SU-DHL-6 (cell line): ENCODE results near the gene GNB2.

Source experiments
- H2AFZ ChIP-seq: fragments of 200-600 bp; sonication (generic); 2 replicates; pipeline ENCODE4 v1.6.1; 2014; ENCODE audit warnings: low read depth, mild to moderate bottlenecking, moderate library complexity, mixed read lengths, antibody characterized with exemption, low read length; ENCODE audit not compliant: severe bottlenecking
- H3F3A ChIP-seq: fragments of 200-600 bp; shearing (Covaris generic); 2 replicates; pipeline ENCODE4 v1.6.0; 2016; ENCODE audit warnings: antibody characterized with exemption, mild to moderate bottlenecking; ENCODE audit not compliant: insufficient read depth
- H3K27ac ChIP-seq: fragments of 200-600 bp; sonication (generic); 2 replicates; pipeline ENCODE4 v1.5.1; 2016; ENCODE audit warnings: low read depth, mild to moderate bottlenecking, low read length, moderate library complexity, mixed read lengths
- H3K27me3 ChIP-seq: fragments of 200-600 bp; sonication (generic), shearing (Covaris generic); 2 replicates; pipeline ENCODE4 v1.6.0; 2014; ENCODE audit warnings: mild to moderate bottlenecking, low read length
- H3K36me3 ChIP-seq: fragments of 200-600 bp; sonication (generic); 2 replicates; pipeline ENCODE4 v1.6.1; 2014; ENCODE audit warnings: mild to moderate bottlenecking, low read length, mixed read lengths
- H3K4me2 ChIP-seq: fragments of 300-600, 200-600 bp; shearing (Covaris generic), sonication (generic); 2 replicates; pipeline ENCODE4 v1.6.0; 2014; ENCODE audit warnings: low read length, low read depth, mild to moderate bottlenecking; ENCODE audit not compliant: poor library complexity, severe bottlenecking
- H3K4me3 ChIP-seq: fragments of 200-600 bp; sonication (generic); 2 replicates; pipeline ENCODE4 v1.5.1; 2014; ENCODE audit warnings: antibody characterized with exemption, low read length, mild to moderate bottlenecking, mixed read lengths; ENCODE audit not compliant: insufficient read depth, poor library complexity, severe bottlenecking
- H3K79me2 ChIP-seq: fragments of 200-600 bp; sonication (generic); 2 replicates; pipeline ENCODE4 v1.6.1; 2014; ENCODE audit warnings: mild to moderate bottlenecking, low read length, moderate library complexity; ENCODE audit not compliant: insufficient read depth
- H3K9ac ChIP-seq: fragments of 200-600 bp; sonication (generic); 2 replicates; pipeline ENCODE4 v1.7.0; 2014; ENCODE audit warnings: mild to moderate bottlenecking, low read length
- H3K9me2 ChIP-seq: fragments of 200-600 bp; sonication (generic); replicated peaks from 2 replicates; pipeline ENCODE4 v1.6.1; 2014; ENCODE audit warnings: low read length; ENCODE audit not compliant: insufficient read depth
- H3K9me3 ChIP-seq: fragments of 200-600 bp; sonication (generic); 2 replicates; pipeline ENCODE4 v1.6.1; 2014; ENCODE audit warnings: low read length, mixed read lengths; ENCODE audit not compliant: insufficient read depth
- H4K20me1 ChIP-seq: fragments of 200-600 bp; sonication (generic); 2 replicates; pipeline ENCODE4 v1.6.1; 2014; ENCODE audit warnings: low read depth, mild to moderate bottlenecking, antibody characterized with exemption, low read length, moderate library complexity, mixed read lengths
- CTCF ChIP-seq: fragments of 200-600 bp; sonication (generic); IDR thresholded peaks from one replicate; pipeline ENCODE4 v1.5.1; 2017; ENCODE audit warnings: antibody characterized with exemption, mild to moderate bottlenecking, low read length, moderate library complexity; ENCODE audit not compliant: insufficient read depth, poor library complexity, severe bottlenecking
- EZH2phosphoT487 ChIP-seq: fragments of 200-600 bp; sonication (generic), shearing (Covaris generic); conservative IDR thresholded peaks from 2 replicates; pipeline ENCODE4 v1.6.1; 2018; ENCODE audit warnings: mild to moderate bottlenecking, antibody characterized with exemption, low read length, moderate library complexity, mixed read lengths

The GNB2 gene

DNA sequence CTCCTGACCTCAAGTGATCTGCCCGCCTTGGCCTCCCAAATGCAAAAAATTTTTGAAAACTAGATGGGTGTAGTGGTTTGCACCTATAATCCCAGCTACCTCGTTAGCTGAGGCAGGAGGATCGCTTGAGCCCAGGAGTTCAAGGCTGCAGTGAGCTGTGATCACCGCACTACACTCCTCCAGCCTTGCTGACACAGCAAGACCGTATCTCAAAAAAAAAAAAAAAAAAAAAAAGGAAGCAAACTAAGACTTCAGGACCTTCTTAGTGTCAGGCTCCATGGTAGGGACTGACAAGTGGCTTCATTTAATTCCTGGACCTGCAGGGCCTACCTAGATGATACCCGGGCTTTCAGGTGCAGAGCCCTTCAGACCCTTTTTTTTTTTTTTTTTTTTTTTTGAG lies 34.9 kb downstream of the GNB2 start:
- no peaks in the 10 kb centered on the region for H3K9me3 ChIP-seq
- H3K36me3 ChIP-seq = no peaks in the 10 kb centered on the region
- H3K9me2 ChIP-seq = no peaks in the 10 kb centered on the region
- TF ChIP-seq CTCF (no peak), EZH2phosphoT487 (no peak)
- H3K9ac ChIP-seq = no peak overlapping the region
- H4K20me1 ChIP-seq = no peaks in the 10 kb centered on the region
- H3F3A ChIP-seq = 0 out of 2 replicates have a peak, but pooled peaks cover 6% of the 10 kb centered on the region
- H3K4me2 ChIP-seq = no peak overlapping the region
- H3K27me3 ChIP-seq = no peaks in the 10 kb centered on the region
- H3K79me2 ChIP-seq = peaks cover 19% of the 10 kb centered on the region
- H3K4me3 ChIP-seq = no peak overlapping the region
- no peak overlapping the region for H2AFZ ChIP-seq
- H3K27ac ChIP-seq = no peak overlapping the region

DNA sequence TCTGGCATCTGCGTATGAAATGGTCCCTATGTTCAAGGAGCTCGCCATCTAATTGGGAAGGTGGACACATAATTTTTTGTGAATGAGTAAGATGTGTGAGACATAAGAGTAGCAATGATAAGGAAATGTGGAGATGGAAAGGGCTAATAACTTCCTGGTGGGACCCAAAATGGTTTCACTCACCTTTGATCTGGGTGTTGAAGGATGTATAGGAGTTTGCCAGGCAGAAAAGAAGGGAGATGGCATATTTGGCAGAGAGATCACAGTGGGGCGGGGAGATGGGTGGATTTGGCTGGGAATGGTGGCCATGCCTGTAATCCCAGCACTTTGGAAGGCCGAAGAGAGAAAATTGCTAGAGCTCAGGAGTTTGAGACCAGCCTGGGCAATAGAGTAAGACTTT lies 36.9 kb downstream of the GNB2 start:
- Histone ChIP-seq H2AFZ (no peak overlapping the region), H4K20me1 (no peaks in the 10 kb centered on the region), H3K36me3 (no peaks in the 10 kb centered on the region), H3K4me3 (no peak overlapping the region), H3K27me3 (no peaks in the 10 kb centered on the region), H3K9ac (no peak overlapping the region), H3K9me3 (no peaks in the 10 kb centered on the region), H3K9me2 (no peaks in the 10 kb centered on the region), H3F3A (0 out of 2 replicates have a peak, but pooled peaks cover 6% of the 10 kb centered on the region), H3K4me2 (no peak overlapping the region), H3K27ac (no peak overlapping the region), H3K79me2 (peaks cover 19% of the 10 kb centered on the region)
- no peak for TF ChIP-seq CTCF
- TF ChIP-seq EZH2phosphoT487 = no peak

DNA sequence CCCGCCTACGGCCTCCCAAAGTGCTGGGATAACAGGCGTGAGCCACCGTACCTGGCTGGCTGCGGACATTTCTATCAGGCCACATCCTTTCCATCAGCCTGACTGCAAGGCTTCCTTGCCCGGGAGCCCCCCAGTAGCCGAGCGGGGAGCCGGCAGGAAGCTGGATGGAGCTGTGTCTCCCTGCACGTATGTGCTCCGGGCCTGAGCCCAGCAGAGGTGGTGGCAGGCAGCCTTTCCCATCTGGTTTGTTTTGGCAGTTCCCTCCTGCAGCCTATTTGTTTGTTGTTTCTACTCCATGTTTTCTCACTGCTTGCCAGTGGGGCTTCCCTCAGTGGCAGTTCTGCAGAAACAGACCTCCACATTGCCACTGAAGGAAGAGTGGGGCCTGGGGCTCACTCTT lies 37.8 kb downstream of the GNB2 start:
- no peaks in the 10 kb centered on the region for H3K9me3 ChIP-seq
- H3F3A ChIP-seq = 0 out of 2 replicates have a peak, but pooled peaks cover 6% of the 10 kb centered on the region
- peaks cover 14% of the 10 kb centered on the region for H3K79me2 ChIP-seq
- H2AFZ ChIP-seq = no peak overlapping the region
- H3K4me3 ChIP-seq = no peak overlapping the region
- no peak overlapping the region for H3K9ac ChIP-seq
- H3K4me2 ChIP-seq = no peak overlapping the region
- TF ChIP-seq EZH2phosphoT487 (no peak), CTCF (no peak)
- no peaks in the 10 kb centered on the region for H3K9me2 ChIP-seq
- no peaks in the 10 kb centered on the region for H3K27me3 ChIP-seq
- no peak overlapping the region for H3K27ac ChIP-seq
- no peaks in the 10 kb centered on the region for H4K20me1 ChIP-seq
- H3K36me3 ChIP-seq = no peaks in the 10 kb centered on the region
